GM18520 (cell line): ENCODE results near the gene VWA8.
"Not testable (repeated sequence)": the region's sequence is repeated elsewhere in the genome, so short reads cannot be mapped to it uniquely, and the experiment has no call there.

Source experiments
- ATAC-seq: cut with Tn5 transposase; IDR thresholded peaks from one replicate; pipeline ENCODE4 v1.9.1; 2021; ENCODE audit not compliant: unreplicated experiment

The VWA8 gene

GRCh38 chr13:41751734-41752445 is 209.0 kb downstream of the VWA8 start:
- no peak for ATAC-seq

- ATAC-seq, result no peak
These were observed 209.6 kb downstream of the VWA8 start for GRCh38 chr13:41751277-41751676.

- ATAC-seq, result no peak
These were observed 214.7 kb downstream of the VWA8 start for GRCh38 chr13:41746259-41746658.

- ATAC-seq, result not testable (repeated sequence)
These were observed 215.4 kb downstream of the VWA8 start for GRCh38 chr13:41745496-41745895.

- ATAC-seq, result no peak
These were observed 217.9 kb downstream of the VWA8 start for GRCh38 chr13:41742917-41743552.

GRCh38 chr13:41740479-41740878 is 220.4 kb downstream of the VWA8 start:
- ATAC-seq, result no peak

GRCh38 chr13:41722684-41723535 is 238.0 kb downstream of the VWA8 start:
- no peak for ATAC-seq

GRCh38 chr13:41720839-41721561 is 239.9 kb downstream of the VWA8 start:
- no peak for ATAC-seq

GRCh38 chr13:41716236-41716635 is 244.7 kb downstream of the VWA8 start:
- ATAC-seq, result no peak

GRCh38 chr13:41713405-41713804 is 247.5 kb downstream of the VWA8 start:
- no peak for ATAC-seq

- no peak for ATAC-seq
These were observed 250.1 kb downstream of the VWA8 start for GRCh38 chr13:41710771-41711170.

- ATAC-seq, result no peak
These were observed 251.4 kb downstream of the VWA8 start for GRCh38 chr13:41709511-41709910.

- ATAC-seq, result no peak
These were observed 252.2 kb downstream of the VWA8 start for GRCh38 chr13:41708713-41709112.

GRCh38 chr13:41707194-41707821 is 253.6 kb downstream of the VWA8 start:
- no peak for ATAC-seq

GRCh38 chr13:41706152-41706551 is 254.8 kb downstream of the VWA8 start:
- ATAC-seq, result no peak

- no peak for ATAC-seq
These were observed 258.4 kb downstream of the VWA8 start for GRCh38 chr13:41702540-41702939.

GRCh38 chr13:41701676-41702075 is 259.2 kb downstream of the VWA8 start:
- no peak for ATAC-seq

GRCh38 chr13:41700790-41701310 is 260.1 kb downstream of the VWA8 start:
- no peak for ATAC-seq

- ATAC-seq, result no peak
These were observed 261.1 kb downstream of the VWA8 start for GRCh38 chr13:41699759-41700158.

GRCh38 chr13:41697578-41697977 is 263.3 kb downstream of the VWA8 start:
- no peak for ATAC-seq
